SU-DHL-6 (cell line): ENCODE data around the gene FBXL13.

Source experiments
- H2AFZ ChIP-seq: fragments of 200-600 bp; sonication (generic); 2 replicates; pipeline ENCODE4 v1.6.1; 2014; ENCODE audit warnings: low read depth, mild to moderate bottlenecking, moderate library complexity, mixed read lengths, antibody characterized with exemption, low read length; ENCODE audit not compliant: severe bottlenecking
- H3F3A ChIP-seq: fragments of 200-600 bp; shearing (Covaris generic); 2 replicates; pipeline ENCODE4 v1.6.0; 2016; ENCODE audit warnings: antibody characterized with exemption, mild to moderate bottlenecking; ENCODE audit not compliant: insufficient read depth
- H3K27ac ChIP-seq: fragments of 200-600 bp; sonication (generic); 2 replicates; pipeline ENCODE4 v1.5.1; 2016; ENCODE audit warnings: low read depth, mild to moderate bottlenecking, low read length, moderate library complexity, mixed read lengths
- H3K27me3 ChIP-seq: fragments of 200-600 bp; sonication (generic), shearing (Covaris generic); 2 replicates; pipeline ENCODE4 v1.6.0; 2014; ENCODE audit warnings: mild to moderate bottlenecking, low read length
- H3K36me3 ChIP-seq: fragments of 200-600 bp; sonication (generic); 2 replicates; pipeline ENCODE4 v1.6.1; 2014; ENCODE audit warnings: mild to moderate bottlenecking, low read length, mixed read lengths
- H3K4me2 ChIP-seq: fragments of 300-600, 200-600 bp; shearing (Covaris generic), sonication (generic); 2 replicates; pipeline ENCODE4 v1.6.0; 2014; ENCODE audit warnings: low read length, low read depth, mild to moderate bottlenecking; ENCODE audit not compliant: poor library complexity, severe bottlenecking
- H3K4me3 ChIP-seq: fragments of 200-600 bp; sonication (generic); 2 replicates; pipeline ENCODE4 v1.5.1; 2014; ENCODE audit warnings: antibody characterized with exemption, low read length, mild to moderate bottlenecking, mixed read lengths; ENCODE audit not compliant: insufficient read depth, poor library complexity, severe bottlenecking
- H3K79me2 ChIP-seq: fragments of 200-600 bp; sonication (generic); 2 replicates; pipeline ENCODE4 v1.6.1; 2014; ENCODE audit warnings: mild to moderate bottlenecking, low read length, moderate library complexity; ENCODE audit not compliant: insufficient read depth
- H3K9ac ChIP-seq: fragments of 200-600 bp; sonication (generic); 2 replicates; pipeline ENCODE4 v1.7.0; 2014; ENCODE audit warnings: mild to moderate bottlenecking, low read length
- H3K9me2 ChIP-seq: fragments of 200-600 bp; sonication (generic); replicated peaks from 2 replicates; pipeline ENCODE4 v1.6.1; 2014; ENCODE audit warnings: low read length; ENCODE audit not compliant: insufficient read depth
- H3K9me3 ChIP-seq: fragments of 200-600 bp; sonication (generic); 2 replicates; pipeline ENCODE4 v1.6.1; 2014; ENCODE audit warnings: low read length, mixed read lengths; ENCODE audit not compliant: insufficient read depth
- H4K20me1 ChIP-seq: fragments of 200-600 bp; sonication (generic); 2 replicates; pipeline ENCODE4 v1.6.1; 2014; ENCODE audit warnings: low read depth, mild to moderate bottlenecking, antibody characterized with exemption, low read length, moderate library complexity, mixed read lengths
- CTCF ChIP-seq: fragments of 200-600 bp; sonication (generic); IDR thresholded peaks from one replicate; pipeline ENCODE4 v1.5.1; 2017; ENCODE audit warnings: antibody characterized with exemption, mild to moderate bottlenecking, low read length, moderate library complexity; ENCODE audit not compliant: insufficient read depth, poor library complexity, severe bottlenecking
- EZH2phosphoT487 ChIP-seq: fragments of 200-600 bp; sonication (generic), shearing (Covaris generic); conservative IDR thresholded peaks from 2 replicates; pipeline ENCODE4 v1.6.1; 2018; ENCODE audit warnings: mild to moderate bottlenecking, antibody characterized with exemption, low read length, moderate library complexity, mixed read lengths

Gene FBXL13

GRCh38 chr7:102953406-102953805 is 121.2 kb downstream of the FBXL13 start:
- no peak overlapping the region for H3K27ac ChIP-seq
- H3K27me3 ChIP-seq: no peaks in the 10 kb centered on the region
- H3K4me2 ChIP-seq: no peak overlapping the region
- H3K9me2 ChIP-seq: no peaks in the 10 kb centered on the region
- no peak overlapping the region for H3K9ac ChIP-seq
- H2AFZ ChIP-seq: no peak overlapping the region
- no peaks in the 10 kb centered on the region for H3F3A ChIP-seq
- no peak for TF ChIP-seq CTCF
- TF ChIP-seq EZH2phosphoT487: no peak
- H3K36me3 ChIP-seq: no peaks in the 10 kb centered on the region
- H3K4me3 ChIP-seq: no peak overlapping the region
- no peaks in the 10 kb centered on the region for H3K79me2 ChIP-seq
- H4K20me1 ChIP-seq: no peaks in the 10 kb centered on the region
- no peaks in the 10 kb centered on the region for H3K9me3 ChIP-seq

GRCh38 chr7:102951839-102952238 is 122.8 kb downstream of the FBXL13 start:
- Histone ChIP-seq H3F3A (no peaks in the 10 kb centered on the region), H2AFZ (no peak overlapping the region), H3K27ac (no peak overlapping the region), H3K27me3 (no peaks in the 10 kb centered on the region), H3K79me2 (no peaks in the 10 kb centered on the region), H3K4me2 (no peak overlapping the region), H3K36me3 (no peaks in the 10 kb centered on the region), H3K9me3 (no peaks in the 10 kb centered on the region), H3K9ac (no peak overlapping the region), H3K4me3 (no peak overlapping the region), H4K20me1 (no peaks in the 10 kb centered on the region), H3K9me2 (no peaks in the 10 kb centered on the region)
- TF ChIP-seq CTCF (no peak), EZH2phosphoT487 (no peak)

GRCh38 chr7:102944241-102944640 is 130.4 kb downstream of the FBXL13 start:
- H3K27me3 ChIP-seq: no peaks in the 10 kb centered on the region
- H3K9me3 ChIP-seq: no peaks in the 10 kb centered on the region
- H3K79me2 ChIP-seq: no peaks in the 10 kb centered on the region
- H3K4me2 ChIP-seq: no peak overlapping the region
- no peaks in the 10 kb centered on the region for H3K36me3 ChIP-seq
- no peaks in the 10 kb centered on the region for H3F3A ChIP-seq
- no peak overlapping the region for H3K27ac ChIP-seq
- no peaks in the 10 kb centered on the region for H4K20me1 ChIP-seq
- H2AFZ ChIP-seq: no peak overlapping the region
- no peak overlapping the region for H3K9ac ChIP-seq
- TF ChIP-seq EZH2phosphoT487 (no peak), CTCF (no peak)
- H3K4me3 ChIP-seq: no peak overlapping the region
- no peaks in the 10 kb centered on the region for H3K9me2 ChIP-seq
